ENCODE results near the gene NRIP3.

Gene NRIP3

GRCh38 chr11:8962841-8963240 lies 41.0 kb downstream of the NRIP3 start:
- Histone ChIP-seq H3K27me3 (ENCODE audit: insufficient read depth, insufficient read length) (no peaks in the 10 kb centered on the region), H3K4me3 (ENCODE audit: insufficient read length, low read depth) (no peak overlapping the region), H3K4me1 (ENCODE audit: insufficient read depth, insufficient read length) (no peaks in the 10 kb centered on the region), H3K9me3 (ENCODE audit: insufficient read depth, low read length) (no peaks in the 10 kb centered on the region), H3K36me3 (ENCODE audit: insufficient read depth, insufficient read length, low read length) (peaks cover 3% of the 10 kb centered on the region), H3K9ac (ENCODE audit: insufficient read length, low read depth) (no peak overlapping the region)
- DNase-seq (ENCODE audit: low read depth, low spot score): no peak
- TF ChIP-seq YY1 (IDR thresholded peaks at IDR 0.05; ENCODE audit: insufficient read depth, insufficient read length) (no peak), SUZ12 (IDR thresholded peaks at IDR 0.05; ENCODE audit: extremely low read depth, insufficient read depth, insufficient read length) (no peak), ZNF274 (IDR thresholded peaks at IDR 0.05; ENCODE audit: low read depth, low read length) (no peak)

DNA sequence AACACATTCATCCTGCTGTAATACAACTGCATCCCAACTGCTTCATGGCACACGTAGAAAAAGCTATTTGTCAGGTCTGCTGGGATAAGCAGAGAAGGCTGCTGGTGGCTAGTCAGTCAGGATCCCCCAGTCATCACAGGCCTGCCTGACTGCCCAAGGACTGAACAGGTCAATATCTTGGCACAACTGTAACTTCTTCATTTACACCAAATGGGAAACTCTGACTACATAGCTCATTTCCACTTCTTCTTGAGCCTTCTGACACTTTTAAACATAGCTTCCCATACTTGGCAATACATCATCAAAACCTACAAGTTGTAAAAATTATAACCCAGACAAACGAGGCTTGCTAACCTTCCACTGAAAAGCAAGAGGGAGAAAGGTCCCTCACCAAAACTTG lies 42.4 kb downstream of the NRIP3 start:
- no peaks in the 10 kb centered on the region for H3K27me3 ChIP-seq (ENCODE audit: insufficient read depth, insufficient read length)
- TF ChIP-seq ZNF274 (IDR thresholded peaks at IDR 0.05; ENCODE audit: low read depth, low read length) (no peak), YY1 (IDR thresholded peaks at IDR 0.05; ENCODE audit: insufficient read depth, insufficient read length) (no peak), SUZ12 (IDR thresholded peaks at IDR 0.05; ENCODE audit: extremely low read depth, insufficient read depth, insufficient read length) (no peak)
- H3K36me3 ChIP-seq (ENCODE audit: insufficient read depth, insufficient read length, low read length): peaks cover 3% of the 10 kb centered on the region
- no peak overlapping the region for H3K4me3 ChIP-seq (ENCODE audit: insufficient read length, low read depth)
- no peaks in the 10 kb centered on the region for H3K4me1 ChIP-seq (ENCODE audit: insufficient read depth, insufficient read length)
- no peak overlapping the region for H3K9ac ChIP-seq (ENCODE audit: insufficient read length, low read depth)
- no peaks in the 10 kb centered on the region for H3K9me3 ChIP-seq (ENCODE audit: insufficient read depth, low read length)
- no peak for DNase-seq (ENCODE audit: low read depth, low spot score)

DNA sequence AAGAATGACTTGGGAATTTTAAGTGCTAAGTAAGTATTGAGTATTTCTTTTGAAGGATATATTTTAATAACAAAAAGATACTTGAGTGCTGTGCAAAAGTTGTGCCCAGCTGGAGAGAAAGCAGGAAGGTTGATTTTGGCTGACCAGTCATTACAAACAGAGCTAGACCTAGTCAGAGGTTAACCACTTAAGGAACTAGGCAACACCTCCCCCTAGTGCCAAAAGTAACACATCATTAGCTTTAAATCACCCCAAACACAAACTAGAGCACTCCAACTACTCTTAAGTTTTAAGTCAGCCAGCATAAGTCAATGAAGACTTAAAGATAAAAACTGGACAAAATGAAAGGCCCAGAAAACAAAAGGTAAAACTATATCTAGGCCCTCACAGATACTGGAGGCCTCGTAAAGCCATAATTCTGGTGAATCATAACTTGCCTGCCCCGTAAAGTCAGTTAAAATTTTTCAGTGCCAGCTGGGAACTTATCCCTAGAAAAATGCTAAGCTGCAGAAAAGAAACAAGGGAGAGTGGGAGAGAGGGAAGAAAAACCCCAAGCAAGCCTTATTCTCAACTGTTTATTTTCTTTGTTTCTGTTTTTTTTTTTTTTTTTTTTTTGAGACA lies 44.1 kb downstream of the NRIP3 start:
- Histone ChIP-seq H3K4me3 (ENCODE audit: insufficient read length, low read depth) (no peak overlapping the region), H3K4me1 (ENCODE audit: insufficient read depth, insufficient read length) (no peaks in the 10 kb centered on the region), H3K36me3 (ENCODE audit: insufficient read depth, insufficient read length, low read length) (peaks cover 9% of the 10 kb centered on the region), H3K9me3 (ENCODE audit: insufficient read depth, low read length) (no peaks in the 10 kb centered on the region), H3K9ac (ENCODE audit: insufficient read length, low read depth) (no peak overlapping the region), H3K27me3 (ENCODE audit: insufficient read depth, insufficient read length) (no peaks in the 10 kb centered on the region)
- peak; percentile 59 for DNase-seq (ENCODE audit: low read depth, low spot score)
- TF ChIP-seq ZNF274 (IDR thresholded peaks at IDR 0.05; ENCODE audit: low read depth, low read length): no peak
- no peak for TF ChIP-seq SUZ12 (IDR thresholded peaks at IDR 0.05; ENCODE audit: extremely low read depth, insufficient read depth, insufficient read length)
- TF ChIP-seq YY1 (IDR thresholded peaks at IDR 0.05; ENCODE audit: insufficient read depth, insufficient read length): no peak

- Histone ChIP-seq H3K4me3 (ENCODE audit: insufficient read length, low read depth) (no peak overlapping the region), H3K4me1 (ENCODE audit: insufficient read depth, insufficient read length) (no peaks in the 10 kb centered on the region), H3K9me3 (ENCODE audit: insufficient read depth, low read length) (no peaks in the 10 kb centered on the region), H3K27me3 (ENCODE audit: insufficient read depth, insufficient read length) (no peaks in the 10 kb centered on the region), H3K36me3 (ENCODE audit: insufficient read depth, insufficient read length, low read length) (peaks cover 13% of the 10 kb centered on the region), H3K9ac (ENCODE audit: insufficient read length, low read depth) (no peak overlapping the region)
- DNase-seq (ENCODE audit: low read depth, low spot score): no peak
- TF ChIP-seq SUZ12 (IDR thresholded peaks at IDR 0.05; ENCODE audit: extremely low read depth, insufficient read depth, insufficient read length) (no peak), YY1 (IDR thresholded peaks at IDR 0.05; ENCODE audit: insufficient read depth, insufficient read length) (no peak), ZNF274 (IDR thresholded peaks at IDR 0.05; ENCODE audit: low read depth, low read length) (no peak)
These were observed 46.9 kb downstream of the NRIP3 start for GRCh38 chr11:8956860-8957259.

DNA sequence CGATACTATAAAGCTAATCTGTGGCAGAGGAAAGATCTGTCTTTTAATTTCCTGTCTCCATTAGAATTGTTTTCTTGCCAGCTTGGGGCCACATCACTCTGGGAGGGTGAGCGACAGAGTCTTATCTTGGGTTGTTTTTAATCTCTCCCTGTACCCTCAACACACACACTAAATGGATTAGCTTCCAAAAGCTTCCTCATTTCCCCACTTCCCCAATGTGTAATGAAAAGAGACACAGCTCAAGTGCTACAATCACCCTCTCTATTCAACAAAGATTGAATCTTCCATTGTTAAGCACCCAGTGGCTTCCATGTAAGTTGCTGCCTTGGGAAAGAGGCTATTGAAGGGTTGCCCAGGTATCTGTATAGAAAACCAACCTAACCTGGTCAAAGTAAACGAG lies 54.9 kb downstream of the NRIP3 start:
- H3K27me3 ChIP-seq (ENCODE audit: insufficient read depth, insufficient read length): no peaks in the 10 kb centered on the region
- H3K9me3 ChIP-seq (ENCODE audit: insufficient read depth, low read length): no peaks in the 10 kb centered on the region
- H3K4me1 ChIP-seq (ENCODE audit: insufficient read depth, insufficient read length): no peaks in the 10 kb centered on the region
- peaks cover 13% of the 10 kb centered on the region for H3K36me3 ChIP-seq (ENCODE audit: insufficient read depth, insufficient read length, low read length)
- no peak overlapping the region for H3K4me3 ChIP-seq (ENCODE audit: insufficient read length, low read depth)
- TF ChIP-seq ZNF274 (IDR thresholded peaks at IDR 0.05; ENCODE audit: low read depth, low read length) (no peak), SUZ12 (IDR thresholded peaks at IDR 0.05; ENCODE audit: extremely low read depth, insufficient read depth, insufficient read length) (no peak), YY1 (IDR thresholded peaks at IDR 0.05; ENCODE audit: insufficient read depth, insufficient read length) (no peak)
- no peak overlapping the region for H3K9ac ChIP-seq (ENCODE audit: insufficient read length, low read depth)
- DNase-seq (ENCODE audit: low read depth, low spot score): no peak

DNA sequence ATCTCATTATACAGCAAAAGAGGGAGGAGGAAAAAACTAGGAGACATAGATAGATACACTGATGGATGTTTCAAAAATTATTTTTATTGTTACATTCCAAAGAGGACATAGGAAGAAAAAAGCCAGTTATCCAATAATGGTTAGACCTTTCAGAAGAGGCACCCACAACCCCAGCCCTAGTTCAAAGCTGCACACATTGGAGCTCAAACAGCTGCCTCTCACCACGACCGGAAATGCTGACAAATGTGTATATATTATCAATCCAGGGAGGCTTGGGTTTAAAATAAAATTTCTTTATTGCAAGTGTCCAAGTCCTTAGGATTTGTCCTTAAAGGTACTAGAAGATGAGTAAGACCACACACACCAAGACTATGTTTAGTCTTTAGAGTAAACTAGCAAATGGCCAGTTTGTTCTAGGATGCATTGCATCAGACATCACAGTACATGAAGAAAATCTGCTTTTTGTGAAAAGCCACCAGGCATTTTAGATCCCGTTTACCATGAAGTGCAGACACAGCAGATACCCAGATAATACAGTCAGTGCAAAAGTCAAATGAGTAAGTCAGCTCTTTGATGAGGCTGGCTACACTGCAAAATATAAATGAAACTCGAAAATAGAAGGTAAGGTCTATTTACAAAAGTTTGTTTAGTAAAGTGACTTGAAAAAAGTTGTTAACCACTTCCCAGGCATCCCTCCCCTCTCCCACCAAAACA lies 56.4 kb downstream of the NRIP3 start:
- H3K4me1 ChIP-seq (ENCODE audit: insufficient read depth, insufficient read length): no peaks in the 10 kb centered on the region
- H3K4me3 ChIP-seq (ENCODE audit: insufficient read length, low read depth): no peak overlapping the region
- H3K27me3 ChIP-seq (ENCODE audit: insufficient read depth, insufficient read length): no peaks in the 10 kb centered on the region
- H3K9me3 ChIP-seq (ENCODE audit: insufficient read depth, low read length): no peaks in the 10 kb centered on the region
- no peak for TF ChIP-seq YY1 (IDR thresholded peaks at IDR 0.05; ENCODE audit: insufficient read depth, insufficient read length)
- TF ChIP-seq ZNF274 (IDR thresholded peaks at IDR 0.05; ENCODE audit: low read depth, low read length): no peak
- TF ChIP-seq SUZ12 (IDR thresholded peaks at IDR 0.05; ENCODE audit: extremely low read depth, insufficient read depth, insufficient read length): no peak
- H3K9ac ChIP-seq (ENCODE audit: insufficient read length, low read depth): no peak overlapping the region
- peaks cover 8% of the 10 kb centered on the region for H3K36me3 ChIP-seq (ENCODE audit: insufficient read depth, insufficient read length, low read length)
- DNase-seq (ENCODE audit: low read depth, low spot score): no peak

- H3K9ac ChIP-seq (ENCODE audit: insufficient read length, low read depth): no peak within 1 kb of the TSS
- no peak for DNase-seq (ENCODE audit: low read depth, low spot score)
- H3K4me3 ChIP-seq (ENCODE audit: insufficient read length, low read depth): no peak within 1 kb of the TSS
- H3K36me3 ChIP-seq (ENCODE audit: insufficient read depth, insufficient read length, low read length): no peaks in the 10 kb centered on the region
- H3K27me3 ChIP-seq (ENCODE audit: insufficient read depth, insufficient read length): no peaks in the 10 kb centered on the region
- H3K4me1 ChIP-seq (ENCODE audit: insufficient read depth, insufficient read length): no peaks in the 10 kb centered on the region
- H3K9me3 ChIP-seq (ENCODE audit: insufficient read depth, low read length): no peaks in the 10 kb centered on the region
- TF ChIP-seq ZNF274 (IDR thresholded peaks at IDR 0.05; ENCODE audit: low read depth, low read length) (no peak), YY1 (IDR thresholded peaks at IDR 0.05; ENCODE audit: insufficient read depth, insufficient read length) (no peak), SUZ12 (IDR thresholded peaks at IDR 0.05; ENCODE audit: extremely low read depth, insufficient read depth, insufficient read length) (no peak)
These were observed 61.2 kb downstream of the NRIP3 start, which contains the start of gene ASCL3 for GRCh38 chr11:8942518-8943066. TSS of gene ASCL3 (minus strand) at chr11:8943016. CDS start at chr11:8938161, 4,855 bp downstream.

Measured in NT2/D1 (cell line).